A549 (cell line): ENCODE results near the gene NEDD4L.

Source experiments
- CBX8 ChIP-seq: fragments of 200-600 bp; sonication (generic); IDR thresholded peaks from 2 replicates; pipeline ENCODE4 v1.6.1; 2016
- CHD2 ChIP-seq: fragments of 150-350 bp; IDR thresholded peaks from 2 replicates; pipeline ENCODE4 v1.6.1; 2014; ENCODE audit warnings: low read length; ENCODE audit not compliant: partially characterized antibody
- CTCF ChIP-seq: fragments of >200 bp; sonication (Bioruptor Twin); formaldehyde crosslinking; IDR thresholded peaks from 3 replicates; pipeline ENCODE4 v1.5.1; 2016
- MAFK ChIP-seq: fragments of 450-650 bp; IDR thresholded peaks from 2 replicates; pipeline ENCODE4 v1.6.1; 2014; ENCODE audit not compliant: partially characterized antibody
- POLR2A ChIP-seq: IDR thresholded peaks from 2 replicates; pipeline ENCODE4 v1.6.1; 2012; ENCODE audit warnings: mild to moderate bottlenecking, low read length
- SMC3 ChIP-seq: fragments of >200 bp; sonication (Bioruptor Twin); formaldehyde crosslinking; IDR thresholded peaks from 3 replicates; pipeline ENCODE4 v1.6.1; 2018; ENCODE audit warnings: inconsistent platforms
- SREBF2 ChIP-seq: fragments of 450-650 bp; IDR thresholded peaks from 2 replicates; pipeline ENCODE4 v1.6.1; 2014; ENCODE audit warnings: mild to moderate bottlenecking, moderate library complexity
- TF ChIP-seq, protein P1 (sequence below): fragments of >200 bp; sonication (Bioruptor Twin); formaldehyde crosslinking; IDR thresholded peaks from 3 replicates; pipeline ENCODE4 v1.6.1; 2016
- TF ChIP-seq, protein P2 (sequence below): IDR thresholded peaks from 2 replicates; pipeline ENCODE4 v1.6.1; 2012; ENCODE audit warnings: low read depth, borderline replicate concordance

- TF ChIP-seq CHD2 (no peak), POLR2A (no peak), CTCF (no peak), MAFK (no peak), SMC3 (no peak), SREBF2 (no peak), CBX8 (no peak)
- TF ChIP-seq, protein P1, sequence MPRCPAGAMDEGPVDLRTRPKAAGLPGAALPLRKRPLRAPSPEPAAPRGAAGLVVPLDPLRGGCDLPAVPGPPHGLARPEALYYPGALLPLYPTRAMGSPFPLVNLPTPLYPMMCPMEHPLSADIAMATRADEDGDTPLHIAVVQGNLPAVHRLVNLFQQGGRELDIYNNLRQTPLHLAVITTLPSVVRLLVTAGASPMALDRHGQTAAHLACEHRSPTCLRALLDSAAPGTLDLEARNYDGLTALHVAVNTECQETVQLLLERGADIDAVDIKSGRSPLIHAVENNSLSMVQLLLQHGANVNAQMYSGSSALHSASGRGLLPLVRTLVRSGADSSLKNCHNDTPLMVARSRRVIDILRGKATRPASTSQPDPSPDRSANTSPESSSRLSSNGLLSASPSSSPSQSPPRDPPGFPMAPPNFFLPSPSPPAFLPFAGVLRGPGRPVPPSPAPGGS: no peak
- TF ChIP-seq, protein P2, sequence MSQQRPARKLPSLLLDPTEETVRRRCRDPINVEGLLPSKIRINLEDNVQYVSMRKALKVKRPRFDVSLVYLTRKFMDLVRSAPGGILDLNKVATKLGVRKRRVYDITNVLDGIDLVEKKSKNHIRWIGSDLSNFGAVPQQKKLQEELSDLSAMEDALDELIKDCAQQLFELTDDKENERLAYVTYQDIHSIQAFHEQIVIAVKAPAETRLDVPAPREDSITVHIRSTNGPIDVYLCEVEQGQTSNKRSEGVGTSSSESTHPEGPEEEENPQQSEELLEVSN: no peak
These were observed 347.9 kb downstream of the NEDD4L start for GRCh38 chr18:58391932-58392323.
